NCI-H446 treated with DMSO at 0.1 percent for 48 hours (cell line): ENCODE data around the gene RFC3.
"Not testable (repeated sequence)": the region's sequence is repeated elsewhere in the genome, so short reads cannot be mapped to it uniquely, and the experiment has no call there.

Source experiments
- DNase-seq: peaks from one replicate; lab custom pipeline; 2025; lab: John Stamatoyannopoulos, UW

RFC3 gene

GRCh38 chr13:33817901-33818706, at the start of gene RFC3:
Gene RFC3, plus strand, starts transcription at chr13:33818149. Its CDS starts 30 bp downstream, at chr13:33818179.
- peak; percentile 92 for DNase-seq

GRCh38 chr13:33771296-33771695, 46.7 kb upstream of the RFC3 start:
- DNase-seq: no peak

- no peak for DNase-seq
These were observed 44.0 kb upstream of the RFC3 start for GRCh38 chr13:33773790-33774462.

GRCh38 chr13:33775339-33776108, 42.4 kb upstream of the RFC3 start:
- DNase-seq: no peak

- no peak for DNase-seq
These were observed 41.6 kb upstream of the RFC3 start for GRCh38 chr13:33776239-33776881.

GRCh38 chr13:33782631-33783030, 35.3 kb upstream of the RFC3 start:
- DNase-seq: no peak

- DNase-seq: not testable (repeated sequence)
These were observed 34.7 kb upstream of the RFC3 start for GRCh38 chr13:33783212-33783611.

- no peak for DNase-seq
These were observed 33.2 kb upstream of the RFC3 start for GRCh38 chr13:33784738-33785137.

GRCh38 chr13:33785384-33785783, 32.6 kb upstream of the RFC3 start:
- no peak for DNase-seq

GRCh38 chr13:33787051-33787591, 30.8 kb upstream of the RFC3 start:
- no peak for DNase-seq

- no peak for DNase-seq
These were observed 28.8 kb upstream of the RFC3 start for GRCh38 chr13:33789066-33789606.

- DNase-seq: no peak
These were observed 28.2 kb upstream of the RFC3 start for GRCh38 chr13:33789739-33790138.

GRCh38 chr13:33793726-33794125, 24.2 kb upstream of the RFC3 start:
- no peak for DNase-seq

- no peak for DNase-seq
These were observed 23.4 kb upstream of the RFC3 start for GRCh38 chr13:33794576-33794975.

- DNase-seq: no peak
These were observed 21.9 kb upstream of the RFC3 start for GRCh38 chr13:33796095-33796494.

- DNase-seq: peak; percentile 49
These were observed 20.3 kb upstream of the RFC3 start for GRCh38 chr13:33797622-33798021.

GRCh38 chr13:33798023-33798422, 19.9 kb upstream of the RFC3 start:
- DNase-seq: no peak

- no peak for DNase-seq
These were observed 17.9 kb upstream of the RFC3 start for GRCh38 chr13:33799950-33800592.

- DNase-seq: no peak
These were observed 17.2 kb upstream of the RFC3 start for GRCh38 chr13:33800646-33801186.

GRCh38 chr13:33806470-33807248, 11.3 kb upstream of the RFC3 start:
- DNase-seq: no peak
